GM19025 (cell line): ENCODE results near the gene MIA2.
"Not testable (repeated sequence)": the region's sequence is repeated elsewhere in the genome, so short reads cannot be mapped to it uniquely, and the experiment has no call there.

ENCODE experiments used
- ATAC-seq: cut with Tn5 transposase; IDR thresholded peaks from one replicate; pipeline ENCODE4 v1.9.1; 2021; ENCODE audit warnings: mild to moderate bottlenecking, low read depth, moderate library complexity; ENCODE audit not compliant: unreplicated experiment

MIA2 gene

DNA sequence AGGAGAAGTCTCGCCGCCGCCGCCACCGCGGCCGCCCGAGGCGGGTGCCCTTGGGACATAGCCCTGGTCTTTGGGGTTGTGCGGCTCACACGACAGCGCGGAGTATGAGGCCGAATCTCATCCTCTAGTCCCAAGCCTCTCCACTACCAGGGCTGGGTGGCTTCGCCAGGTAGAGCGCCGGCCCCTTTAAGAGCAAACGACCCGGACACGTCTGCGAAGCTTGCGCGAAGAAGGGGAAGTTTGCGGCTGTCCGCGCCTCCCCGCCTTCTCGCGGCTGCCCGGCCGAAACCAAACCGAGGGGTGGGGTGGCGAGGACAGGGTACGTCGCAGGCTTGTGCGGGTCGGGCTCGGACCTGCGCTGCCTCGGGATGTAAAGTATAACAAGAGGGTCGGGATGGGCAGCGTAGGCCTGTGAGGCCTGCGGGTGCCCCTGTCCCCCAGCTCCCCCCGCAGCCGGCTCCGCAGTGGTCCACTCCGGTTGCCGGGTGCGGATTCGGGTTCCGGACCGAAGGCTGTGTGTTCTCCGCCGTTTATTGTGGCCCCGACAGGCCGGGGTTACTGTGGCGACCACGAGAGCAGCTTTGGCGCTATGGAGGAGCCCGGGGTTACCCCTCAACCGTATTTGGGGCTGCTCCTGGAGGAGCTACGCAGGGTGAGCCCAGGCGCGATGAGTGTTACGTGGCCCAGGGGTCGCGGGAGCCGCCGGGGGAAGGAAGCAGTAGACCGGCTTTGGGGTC, 33.3 kb downstream of the MIA2 start:
- peak; percentile 79 for ATAC-seq

DNA sequence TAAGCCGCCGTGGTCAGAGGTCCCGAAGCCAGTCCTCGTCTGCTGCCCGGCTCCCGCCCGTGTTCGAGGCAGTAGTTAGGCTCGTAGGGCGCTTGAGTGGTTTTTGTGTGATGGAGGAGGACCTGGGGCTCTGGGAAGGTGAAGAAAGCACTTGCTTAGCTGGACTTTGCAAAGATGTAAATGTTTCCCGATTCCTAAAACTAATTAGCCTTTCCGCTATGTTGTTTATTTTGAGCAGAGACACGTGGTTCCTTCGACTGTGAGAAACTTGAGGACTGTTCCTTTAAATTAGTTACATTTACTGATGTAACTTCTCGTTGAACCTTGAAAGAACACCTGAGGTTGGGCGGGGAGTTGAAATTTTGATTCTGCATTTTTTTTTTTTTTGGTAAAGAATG, 33.9 kb downstream of the MIA2 start:
- no peak for ATAC-seq

- no peak for ATAC-seq
Measured at GRCh38 chr14:39268393-39268792, 34.7 kb downstream of the MIA2 start.

GRCh38 chr14:39272918-39273317, 39.2 kb downstream of the MIA2 start:
- ATAC-seq, result no peak

DNA sequence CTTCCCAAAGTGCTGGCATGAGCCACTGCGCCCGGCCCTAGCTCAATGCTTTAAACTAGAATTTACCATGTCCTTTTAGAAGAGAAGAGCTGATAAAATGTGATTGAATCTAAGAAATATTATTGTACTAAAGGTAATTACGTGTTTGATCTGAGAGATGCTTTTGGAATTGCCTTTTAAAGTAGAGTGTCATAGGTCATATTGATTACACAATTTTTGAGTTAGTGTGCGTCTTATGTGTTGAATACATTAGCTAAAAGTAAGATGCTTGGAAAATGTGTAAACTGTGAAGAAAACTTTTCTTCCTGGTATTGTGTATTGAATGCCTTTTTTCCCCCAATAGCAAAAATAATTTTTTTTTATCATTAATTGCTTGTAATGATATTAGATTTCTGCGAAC, 41.7 kb downstream of the MIA2 start:
- no peak for ATAC-seq

- no peak for ATAC-seq
Measured at GRCh38 chr14:39276005-39276404, 42.3 kb downstream of the MIA2 start.

- no peak for ATAC-seq
Measured at GRCh38 chr14:39276579-39277114, 42.9 kb downstream of the MIA2 start.

GRCh38 chr14:39279515-39279914, 45.8 kb downstream of the MIA2 start:
- no peak for ATAC-seq

GRCh38 chr14:39280678-39281077, 47.0 kb downstream of the MIA2 start:
- ATAC-seq, result not testable (repeated sequence)

- no peak for ATAC-seq
Measured at GRCh38 chr14:39289523-39289922, 55.8 kb downstream of the MIA2 start.

GRCh38 chr14:39291701-39292100, 58.0 kb downstream of the MIA2 start:
- no peak for ATAC-seq

DNA sequence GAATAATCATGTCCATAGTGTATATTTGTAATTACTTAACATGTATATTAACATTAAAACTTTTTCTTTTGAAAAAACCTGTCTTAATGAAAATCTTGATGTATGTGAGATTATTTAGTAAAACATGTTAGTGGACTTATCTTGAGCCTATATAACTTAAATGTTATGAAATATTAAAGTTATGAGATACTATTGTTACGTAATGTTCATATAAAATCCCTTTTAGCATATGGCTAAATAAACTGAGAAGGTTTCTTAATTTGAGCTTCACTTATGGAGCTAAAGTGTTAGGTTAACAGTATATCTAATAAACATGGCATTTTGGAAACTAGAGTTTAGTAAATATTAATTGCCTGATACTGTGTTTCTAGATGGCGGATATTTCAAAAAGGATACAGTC, 59.9 kb downstream of the MIA2 start:
- ATAC-seq, result no peak

DNA sequence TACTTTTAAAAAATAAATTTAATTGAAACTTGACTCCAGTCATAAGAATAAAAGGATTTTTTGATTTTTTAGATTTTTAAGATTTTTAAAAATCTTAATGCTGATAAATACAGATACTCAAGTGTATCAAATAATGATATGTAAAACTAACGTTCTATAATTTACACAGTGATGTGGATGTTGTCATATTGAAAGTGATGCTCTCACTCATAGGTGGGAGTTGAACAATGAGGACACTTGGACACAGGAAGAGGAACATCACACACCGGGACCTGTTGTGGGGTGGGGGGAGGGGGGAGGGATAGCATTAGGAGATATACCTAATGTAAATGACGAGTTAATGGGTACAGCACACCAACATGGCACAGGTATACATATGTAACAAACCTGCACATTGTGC, 66.7 kb downstream of the MIA2 start:
- not testable (repeated sequence) for ATAC-seq

DNA sequence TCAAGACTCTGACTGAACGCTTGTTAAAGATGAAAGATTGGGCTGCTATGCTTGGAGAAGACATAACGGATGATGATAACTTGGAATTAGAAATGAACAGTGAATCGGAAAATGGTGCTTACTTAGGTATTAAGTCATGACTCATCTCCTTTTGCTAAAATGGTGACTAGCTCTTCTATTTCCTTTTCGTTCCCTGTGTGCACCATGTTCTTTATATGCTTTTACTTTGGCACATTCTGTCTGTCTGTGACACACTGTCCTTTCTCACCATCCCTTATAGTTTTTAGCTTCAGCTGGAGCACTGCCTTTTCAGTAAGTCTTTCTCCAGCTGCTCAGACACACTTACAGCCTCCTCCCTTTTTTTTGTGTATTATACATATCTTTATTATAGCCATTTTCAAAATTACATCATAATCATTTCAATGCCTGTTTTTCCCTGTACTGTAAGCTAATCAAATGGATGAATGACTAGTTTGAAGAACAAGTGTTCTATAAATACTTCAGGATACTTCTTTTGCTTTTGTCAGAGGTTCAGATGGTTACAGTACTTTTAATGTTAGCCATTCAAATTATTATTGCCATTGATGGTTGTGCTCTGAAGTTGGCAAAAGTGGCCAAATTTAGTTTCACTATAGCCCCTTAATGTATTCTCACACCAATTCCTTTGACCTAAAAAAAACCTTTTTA, 68.6 kb downstream of the MIA2 start:
- no peak for ATAC-seq

DNA sequence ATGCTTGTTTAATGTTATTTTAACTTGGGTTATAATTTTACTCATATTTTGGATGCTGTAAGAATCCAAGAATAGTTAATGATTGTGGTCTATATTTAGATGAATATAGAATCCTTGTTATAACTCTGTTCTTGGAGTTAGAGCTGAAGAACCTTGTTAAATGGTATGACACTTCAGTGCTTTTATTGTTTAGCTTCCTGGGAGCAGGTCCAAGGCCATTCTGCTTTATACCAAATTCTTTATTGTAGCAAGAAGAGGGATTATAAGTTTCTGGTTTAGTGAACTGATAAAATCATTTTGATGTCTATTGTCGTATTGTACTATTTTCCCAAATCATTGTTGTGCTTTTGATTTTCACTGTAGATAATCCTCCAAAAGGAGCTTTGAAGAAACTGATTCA, 69.4 kb downstream of the MIA2 start:
- no peak for ATAC-seq

DNA sequence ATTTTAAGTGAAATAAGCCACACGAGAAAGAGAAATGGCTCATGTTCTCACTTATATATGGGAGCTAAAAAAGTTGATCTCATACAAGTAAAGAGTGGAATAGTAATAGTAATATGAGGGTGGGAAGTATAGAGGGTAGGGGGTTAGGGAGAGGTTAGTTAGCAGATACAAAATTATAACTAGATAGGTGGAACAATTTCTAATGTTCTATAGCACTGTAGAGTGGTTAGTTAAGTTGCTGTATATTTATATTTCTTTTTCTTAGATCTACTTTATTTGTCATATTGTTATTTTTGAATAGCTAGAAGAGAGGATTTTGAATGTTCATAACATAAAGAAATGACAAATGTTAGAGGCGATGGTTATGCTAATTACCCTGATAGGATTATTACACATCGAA, 74.1 kb downstream of the MIA2 start:
- ATAC-seq, result no peak

DNA sequence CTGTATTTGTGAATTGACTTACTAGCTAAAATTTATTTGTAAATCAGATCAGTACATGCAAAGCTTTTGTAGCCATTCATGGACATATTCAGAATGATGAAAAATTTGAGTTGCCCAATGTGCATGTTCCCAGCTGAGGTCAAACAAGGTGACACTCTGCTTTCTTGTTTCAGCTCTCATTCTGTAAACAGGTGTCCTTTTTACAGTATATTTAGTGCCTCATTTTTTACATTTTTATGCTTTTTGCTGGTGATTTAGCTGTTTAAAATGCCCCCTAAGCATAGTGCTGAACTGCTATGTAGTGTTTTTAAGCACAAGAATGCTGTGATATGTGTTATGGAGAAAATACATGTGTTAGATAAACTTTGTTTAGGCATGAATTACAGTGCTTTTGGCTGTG, 76.3 kb downstream of the MIA2 start:
- no peak for ATAC-seq

DNA sequence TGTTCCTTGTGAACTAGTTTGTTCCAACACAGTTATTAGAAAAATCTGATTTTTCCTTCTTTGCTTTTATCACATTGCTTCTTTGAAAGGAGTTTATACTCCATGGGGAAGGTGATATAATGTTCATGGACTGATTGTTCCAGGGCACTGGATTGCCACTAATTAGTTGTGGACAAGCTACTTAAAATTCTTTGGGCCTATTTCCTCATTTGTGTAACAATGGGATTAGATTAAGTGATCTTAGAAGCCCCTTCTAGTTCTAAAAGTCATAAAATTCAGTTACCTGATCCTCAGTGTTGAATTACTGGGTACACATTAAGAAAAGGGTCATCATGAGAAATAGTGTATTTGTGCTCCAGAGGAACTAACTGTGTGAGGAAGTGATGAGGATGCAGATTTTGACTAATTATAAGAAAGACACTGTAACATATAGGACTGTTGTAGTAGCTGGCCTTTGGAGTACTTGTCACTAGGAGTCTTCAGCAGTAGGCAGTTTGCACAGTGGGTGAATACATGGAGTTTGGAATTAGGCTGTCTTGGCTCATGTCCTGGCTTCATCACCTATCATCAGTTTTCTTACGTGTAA, 82.2 kb downstream of the MIA2 start:
- no peak for ATAC-seq

DNA sequence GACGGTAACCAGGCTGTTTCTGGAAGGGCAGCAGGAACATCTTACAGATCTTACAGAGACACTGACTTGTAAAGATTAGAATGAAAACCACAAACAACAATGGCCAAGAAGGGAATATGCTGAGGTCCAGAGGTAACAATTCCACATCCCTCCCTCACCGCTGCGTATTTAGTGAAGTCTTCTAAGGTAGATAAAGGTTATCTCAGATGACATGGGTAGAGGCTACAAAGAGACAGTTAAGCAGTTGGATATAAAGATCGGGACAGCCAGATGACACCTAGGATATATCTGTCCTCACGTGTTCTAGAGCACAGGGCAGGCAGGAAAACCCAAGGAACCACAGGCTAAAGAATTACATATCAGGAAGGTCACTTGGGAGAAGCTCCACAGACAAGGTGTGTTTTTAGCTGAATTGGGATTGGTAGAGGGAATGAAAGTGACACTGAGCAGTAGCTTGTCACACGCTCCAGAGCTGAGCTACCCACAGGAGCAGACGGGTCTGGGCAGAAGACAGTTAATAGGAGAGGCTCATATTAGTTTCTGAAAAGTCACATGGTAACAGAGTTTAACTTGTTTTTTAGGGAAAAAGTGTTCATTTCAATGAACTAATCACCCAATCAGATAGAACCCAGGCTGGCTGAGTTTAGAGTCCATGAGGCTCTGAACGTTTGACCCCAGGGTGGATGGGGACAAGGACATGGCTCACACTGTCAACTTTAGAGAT, 83.3 kb downstream of the MIA2 start:
- no peak for ATAC-seq

- ATAC-seq, result no peak
Measured at GRCh38 chr14:39318574-39318973, 84.9 kb downstream of the MIA2 start.

DNA sequence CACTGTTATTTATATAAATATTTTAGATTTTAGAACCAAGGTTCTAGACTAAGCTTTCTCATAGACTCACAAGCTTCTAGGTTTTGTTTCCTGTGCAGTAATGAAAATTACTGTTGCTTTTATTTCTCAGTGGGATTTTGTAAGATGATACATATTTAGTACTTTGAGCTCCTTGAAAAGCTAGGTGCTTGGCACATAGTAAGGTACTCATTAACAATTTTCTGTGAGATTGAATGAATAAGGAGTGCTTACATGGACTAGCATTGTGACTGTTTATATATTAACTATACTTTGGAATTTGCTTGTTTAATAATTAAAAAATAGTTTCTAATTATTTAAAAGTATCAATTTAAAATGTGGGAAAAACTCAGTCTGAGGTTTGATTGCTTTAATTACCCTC, 85.7 kb downstream of the MIA2 start:
- no peak for ATAC-seq
